ENCODE data around the gene HDAC5. TPM values are rescaled to one million over a fixed set of nuclear protein-coding genes. Genes with fewer than 3 reads are reported as not detected.
A peak's percentile ranks its signal among the peaks of the same experiment; 100 is the strongest.

HDAC5 gene
- total and polyA plus RNA-seq, 2 donors from 2014 or later = 25.3 to 35.6 TPM

- H3K9me3 ChIP-seq (ENCODE audit: control insufficient read depth in 2 of 3, insufficient read depth in 1 of 3, low read length in 3 of 3) = no peaks in the 10 kb centered on the region
- no peak overlapping the region for H3K4me3 ChIP-seq (ENCODE audit: low read length in 3 of 3)
- H3K9ac ChIP-seq (ENCODE audit: low read length in 3 of 3) = no peak overlapping the region
- no peak for FAIRE-seq
- no peaks in the 10 kb centered on the region for H3K27me3 ChIP-seq (ENCODE audit: control insufficient read depth, insufficient read depth, low read length)
- TF ChIP-seq CTCF (IDR thresholded peaks at IDR 0.05; ENCODE audit: borderline replicate concordance, extremely low read depth, insufficient read depth) = peak; percentile 54
- H3K36me3 ChIP-seq (ENCODE audit: control insufficient read depth in 2 of 3, insufficient read depth in 3 of 3, low read length in 3 of 3) = peaks cover 3 to 61% (median 22%) of the 10 kb centered on the region in 3 donors
- H3K4me1 ChIP-seq (ENCODE audit: control insufficient read depth in 2 of 3, insufficient read depth in 2 of 3, low read depth in 1 of 3, low read length in 3 of 3) = no peaks in the 10 kb centered on the region
- intact Hi-C loops (cut with DNase I) = no loop called here
- H3K27ac ChIP-seq (ENCODE audit: low read depth in 2 of 2, low read length in 2 of 2) = no peak overlapping the region
- no peak for DNase-seq
These were observed 40.1 kb downstream of the HDAC5 start for GRCh38 chr17:44083250-44083849.

GRCh38 chr17:44082256-44082927 lies 41.0 kb downstream of the HDAC5 start:
- no peak for TF ChIP-seq CTCF (IDR thresholded peaks at IDR 0.05; ENCODE audit: borderline replicate concordance, extremely low read depth, insufficient read depth)
- H3K4me1 ChIP-seq (ENCODE audit: control insufficient read depth in 2 of 3, insufficient read depth in 2 of 3, low read depth in 1 of 3, low read length in 3 of 3) = no peaks in the 10 kb centered on the region

GRCh38 chr17:44081681-44082080 lies 41.8 kb downstream of the HDAC5 start:
- intact Hi-C loops (cut with DNase I) = no loop called here
- H3K36me3 ChIP-seq (ENCODE audit: control insufficient read depth in 2 of 3, insufficient read depth in 3 of 3, low read length in 3 of 3) = peaks cover 3 to 71% (median 24%) of the 10 kb centered on the region in 3 donors
- no peak for FAIRE-seq

More at GRCh38 chr17:44082256-44082927, 41.0 kb downstream of the HDAC5 start:
- Histone ChIP-seq H3K36me3 (ENCODE audit: control insufficient read depth in 2 of 3, insufficient read depth in 3 of 3, low read length in 3 of 3) (peaks cover 3 to 67% (median 23%) of the 10 kb centered on the region in 3 donors), H3K9ac (ENCODE audit: low read length in 3 of 3) (no peak overlapping the region), H3K9me3 (ENCODE audit: control insufficient read depth in 2 of 3, insufficient read depth in 1 of 3, low read length in 3 of 3) (no peaks in the 10 kb centered on the region), H3K4me3 (ENCODE audit: low read length in 3 of 3) (no peak overlapping the region), H3K27me3 (ENCODE audit: control insufficient read depth, insufficient read depth, low read length) (no peaks in the 10 kb centered on the region), H3K27ac (ENCODE audit: low read depth in 2 of 2, low read length in 2 of 2) (no peak overlapping the region)
- peak in 1 of 5 donors; percentile 39 for DNase-seq
- FAIRE-seq = no peak
- intact Hi-C loops (cut with DNase I) = no loop called here

More at GRCh38 chr17:44081681-44082080, 41.8 kb downstream of the HDAC5 start:
- Histone ChIP-seq H3K9me3 (ENCODE audit: control insufficient read depth in 2 of 3, insufficient read depth in 1 of 3, low read length in 3 of 3) (no peaks in the 10 kb centered on the region), H3K4me1 (ENCODE audit: control insufficient read depth in 2 of 3, insufficient read depth in 2 of 3, low read depth in 1 of 3, low read length in 3 of 3) (no peaks in the 10 kb centered on the region), H3K27ac (ENCODE audit: low read depth in 2 of 2, low read length in 2 of 2) (no peak overlapping the region), H3K4me3 (ENCODE audit: low read length in 3 of 3) (no peak overlapping the region), H3K9ac (ENCODE audit: low read length in 3 of 3) (no peak overlapping the region), H3K27me3 (ENCODE audit: control insufficient read depth, insufficient read depth, low read length) (no peaks in the 10 kb centered on the region)
- DNase-seq = peak in 1 of 5 donors; percentile 23
- TF ChIP-seq CTCF (IDR thresholded peaks at IDR 0.05; ENCODE audit: borderline replicate concordance, extremely low read depth, insufficient read depth) = no peak

Measured in kidney (tissue), 14 donors.